Keratinocyte (primary cell): Measurements from ENCODE around the gene PGPEP1.

Experiments
- CTCF ChIP-seq, 3 experiments: IDR thresholded peaks in 1 of 3; conservative IDR thresholded peaks in 1 of 3; optimal IDR thresholded peaks in 1 of 3; 2 replicates in 2 of 3; 3 replicates in 1 of 3; pipeline versions ENCODE3 to v1.5.1; 2011; ENCODE audit warnings: low read length in 3 of 3, mild to moderate bottlenecking in 3 of 3, moderate library complexity in 2 of 3, control low read depth in 1 of 3, inconsistent platforms in 1 of 3; ENCODE audit not compliant: insufficient read depth in 2 of 3; ENCODE audit errors: extremely low read depth in 1 of 3
- EZH2 ChIP-seq: IDR thresholded peaks from one replicate; pipeline ENCODE4 v1.6.1; 2012; ENCODE audit warnings: inconsistent platforms, mild to moderate bottlenecking, low read length, moderate library complexity

GRCh38 chr19:18300930-18301717 lies 39.3 kb upstream of the PGPEP1 start:
- TF ChIP-seq CTCF (optimal IDR thresholded peaks at IDR 0.05 in 1 of 3, IDR thresholded peaks at IDR 0.05 in 1 of 3, conservative IDR thresholded peaks at IDR 0.05 in 1 of 3; ENCODE audit: extremely low read depth in 1 of 3, insufficient read depth in 2 of 3, low read length in 3 of 3) (no peak), EZH2 (no peak)
